Lung (tissue), 12 donors: Measurements from ENCODE around the gene STXBP5. TPM values are rescaled to one million over a fixed set of nuclear protein-coding genes. Genes with fewer than 3 reads are reported as not detected.

ENCODE experiments used
- ATAC-seq: fragments of 200-7000 bp; cut with Tn5 transposase; one replicate; pipeline ENCODE4 v1.9.1; 2020; ENCODE audit warnings: moderate number of reproducible peaks; ENCODE audit not compliant: insufficient read depth, low FRiP score
- DNase-seq, 3 donors: peaks; one replicate each; pipeline ENCODE4 v3.0.0-alpha.2; 2013 to 2017
- H3K27ac ChIP-seq, 2 donors: one replicate each; pipeline ENCODE4 v1.5.1; 2013; ENCODE audit warnings: mild to moderate bottlenecking in 2 of 2, moderate library complexity in 2 of 2, control low read depth in 1 of 2, inconsistent platforms in 1 of 2, low read depth in 1 of 2, low read length in 1 of 2
- H3K27me3 ChIP-seq, 3 donors: one replicate each; pipeline ENCODE4 v1.5.1; 2013; ENCODE audit warnings: low read length in 2 of 3; ENCODE audit not compliant: control insufficient read depth in 3 of 3, insufficient read depth in 3 of 3
- H3K36me3 ChIP-seq, 4 donors: one replicate each; pipeline ENCODE4 v1.5.1; 2013; ENCODE audit warnings: low read length in 4 of 4, mild to moderate bottlenecking in 1 of 4, moderate library complexity in 1 of 4; ENCODE audit not compliant: control insufficient read depth in 4 of 4, insufficient read depth in 4 of 4
- H3K4me1 ChIP-seq, 5 donors: one replicate each; pipeline ENCODE4 v1.5.1; 2013; ENCODE audit warnings: low read length in 5 of 5, mild to moderate bottlenecking in 2 of 5, moderate library complexity in 1 of 5; ENCODE audit not compliant: control insufficient read depth in 5 of 5, insufficient read depth in 5 of 5
- H3K4me3 ChIP-seq: one replicate; pipeline ENCODE4 v1.5.1; 2013; ENCODE audit warnings: mild to moderate bottlenecking, control low read depth, moderate library complexity
- H3K9ac ChIP-seq, 2 donors: one replicate each; pipeline ENCODE4 v1.5.1; 2013; ENCODE audit warnings: low read length in 2 of 2, control low read depth in 1 of 2; ENCODE audit not compliant: insufficient read depth in 1 of 2
- H3K9me3 ChIP-seq, 4 donors: one replicate each; pipeline ENCODE4 v1.5.1; 2013; ENCODE audit warnings: low read length in 3 of 4, mild to moderate bottlenecking in 1 of 4, moderate library complexity in 1 of 4; ENCODE audit not compliant: control insufficient read depth in 4 of 4, insufficient read depth in 3 of 4
- WGBS, 2 donors: extraction: QIAGEN DNeasy Blood & Tissue Kit; methylation state at CpG; one replicate each; pipeline ENCODE4 v1.1.7; 2013; 5-methylcytosine and 5-hydroxymethylcytosine counted together
- polyA plus RNA-seq, 2 donors: library from polyadenylated mRNA; stranded (reverse); fragments of 200-250 nt; gene quantifications; one replicate each; pipeline ENCODE4 v1.2.1, GENCODE V29; 2013
- total RNA-seq, 2 donors: library from RNA; depleted of rRNA in 1 of 2; stranded (reverse); fragments of >200 nt in 1 of 2; gene quantifications; one replicate each; pipeline ENCODE4 v1.2.1, GENCODE V29; 2014 to 2021
- TF ChIP-seq, protein P1 (sequence below): IDR thresholded peaks from 2 replicates; pipeline ENCODE4 v1.5.1; 2012; ENCODE audit warnings: mild to moderate bottlenecking; ENCODE audit errors: control extremely low read depth, extremely low read depth
- donor health status: control.
- donor health status: control.
- donor health status: Bipolar disorder and iron deficiency.
- donor health status: healthy.
- donor health status: DM: yes; HTN: yes; CAD: no.

Gene STXBP5
- total and polyA plus RNA-seq, 4 donors, result 6.2 to 29.0 (median 12.9) TPM

DNA sequence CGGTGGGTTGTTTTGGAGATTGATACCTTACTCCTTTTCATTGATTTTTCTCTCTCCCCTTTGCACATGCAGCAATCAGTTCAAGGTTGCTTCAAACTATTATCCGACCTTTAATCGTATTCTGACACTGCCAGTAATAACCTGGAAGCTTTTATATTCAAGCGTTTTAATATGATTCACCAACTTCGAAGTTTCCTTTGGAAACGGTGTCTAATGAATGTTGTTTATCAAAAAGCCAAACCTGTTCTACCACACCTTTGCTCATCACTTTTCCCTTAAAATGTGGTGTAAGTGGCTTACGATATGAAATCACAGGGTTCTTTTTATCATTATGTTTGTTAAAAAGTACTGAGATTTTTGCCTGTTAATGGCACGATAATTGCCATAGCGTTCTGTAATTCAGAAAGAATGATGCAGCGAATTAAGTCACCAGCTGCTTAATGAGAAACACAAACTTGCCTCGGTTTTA, 660 bp downstream of the STXBP5 start:
- Histone ChIP-seq H3K27ac (peak overlapping the region in 1 of 2 donors; percentile 100), H3K4me1 (peaks cover 1 to 8% (median 3%) of the 10 kb centered on the region in 5 donors), H3K4me3 (peak overlapping the region; percentile 95), H3K9ac (peak overlapping the region; percentile 67 to 83), H3K27me3 (no peaks in the 10 kb centered on the region), H3K36me3 (no peaks in the 10 kb centered on the region), H3K9me3 (no peaks in the 10 kb centered on the region)
- TF ChIP-seq, protein P1, sequence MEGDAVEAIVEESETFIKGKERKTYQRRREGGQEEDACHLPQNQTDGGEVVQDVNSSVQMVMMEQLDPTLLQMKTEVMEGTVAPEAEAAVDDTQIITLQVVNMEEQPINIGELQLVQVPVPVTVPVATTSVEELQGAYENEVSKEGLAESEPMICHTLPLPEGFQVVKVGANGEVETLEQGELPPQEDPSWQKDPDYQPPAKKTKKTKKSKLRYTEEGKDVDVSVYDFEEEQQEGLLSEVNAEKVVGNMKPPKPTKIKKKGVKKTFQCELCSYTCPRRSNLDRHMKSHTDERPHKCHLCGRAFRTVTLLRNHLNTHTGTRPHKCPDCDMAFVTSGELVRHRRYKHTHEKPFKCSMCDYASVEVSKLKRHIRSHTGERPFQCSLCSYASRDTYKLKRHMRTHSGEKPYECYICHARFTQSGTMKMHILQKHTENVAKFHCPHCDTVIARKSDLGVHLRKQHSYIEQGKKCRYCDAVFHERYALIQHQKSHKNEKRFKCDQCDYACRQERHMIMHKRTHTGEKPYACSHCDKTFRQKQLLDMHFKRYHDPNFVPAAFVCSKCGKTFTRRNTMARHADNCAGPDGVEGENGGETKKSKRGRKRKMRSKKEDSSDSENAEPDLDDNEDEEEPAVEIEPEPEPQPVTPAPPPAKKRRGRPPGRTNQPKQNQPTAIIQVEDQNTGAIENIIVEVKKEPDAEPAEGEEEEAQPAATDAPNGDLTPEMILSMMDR, result no peak
- ATAC-seq (no peak), DNase-seq (peak in 1 of 3 donors; percentile 13)
- 5 to 8% methylated on average over 11 of the region's 11 CpGs for WGBS, 2 donors

DNA sequence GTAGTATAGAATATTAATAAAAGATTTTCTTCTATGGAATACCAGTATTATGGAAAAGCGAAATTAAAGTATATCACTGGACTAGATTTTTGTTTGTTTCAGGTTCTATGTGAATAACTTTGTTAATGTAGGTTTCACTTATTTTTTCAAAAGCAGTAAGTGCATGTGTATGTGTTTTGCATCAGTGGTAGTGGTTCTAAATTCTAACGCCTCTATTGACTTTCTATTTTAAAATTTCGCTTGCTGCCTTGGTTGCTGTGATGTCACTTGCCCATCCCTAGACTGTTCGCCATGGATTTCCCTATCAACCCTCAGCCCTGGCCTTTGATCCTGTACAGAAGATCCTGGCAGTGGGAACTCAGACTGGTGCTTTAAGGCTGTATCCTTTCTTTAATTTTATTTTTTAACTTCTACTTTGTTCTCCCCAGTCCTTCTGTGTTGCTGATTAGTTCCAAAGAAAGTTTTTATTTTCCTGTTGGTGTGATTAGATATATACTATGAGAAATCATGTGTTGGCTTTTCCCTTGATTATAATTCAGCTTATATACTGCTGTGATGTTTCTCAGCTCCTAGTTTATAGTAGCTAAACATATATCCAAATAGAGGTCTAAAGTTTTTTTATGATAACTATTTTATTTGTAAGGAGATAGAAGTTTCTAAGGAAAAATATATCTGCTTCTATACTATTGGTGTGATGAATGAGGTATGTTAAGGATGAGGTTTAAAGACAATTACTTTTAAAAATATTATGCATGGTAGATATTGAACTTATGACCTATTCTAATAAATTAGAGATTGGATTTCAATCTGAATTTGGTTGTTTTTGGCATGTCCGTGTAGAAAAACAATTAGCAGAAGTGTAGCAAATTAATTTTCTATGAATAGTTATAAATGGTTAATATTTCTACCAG, 1.7 kb downstream of the STXBP5 start:
- TF ChIP-seq, protein P1, result no peak
- H3K4me3 ChIP-seq, result no peak overlapping the region
- 65 to 70% methylated on average over 5 of the region's 5 CpGs for WGBS, 2 donors
- peak in 1 of 3 donors; percentile 3 for DNase-seq
- H3K9ac ChIP-seq, result no peak overlapping the region
- no peak for ATAC-seq
- H3K4me1 ChIP-seq, result peaks cover 1 to 8% (median 3%) of the 10 kb centered on the region in 5 donors
- H3K36me3 ChIP-seq, result peaks cover 0 to 2% (median 0%) of the 10 kb centered on the region in 4 donors
- H3K27ac ChIP-seq, result no peak overlapping the region
- H3K9me3 ChIP-seq, result no peaks in the 10 kb centered on the region
- no peaks in the 10 kb centered on the region for H3K27me3 ChIP-seq

GRCh38 chr6:147207351-147207750, 3.1 kb downstream of the STXBP5 start:
- no peak overlapping the region for H3K4me3 ChIP-seq
- H3K9ac ChIP-seq, result no peak overlapping the region

More at GRCh38 chr6:147207351-147207750, 3.1 kb downstream of the STXBP5 start:
- 71 to 89% methylated on average over 6 of the region's 6 CpGs for WGBS, 2 donors
- H3K27ac ChIP-seq, result no peak overlapping the region
- peaks cover 1 to 8% (median 3%) of the 10 kb centered on the region in 5 donors for H3K4me1 ChIP-seq
- H3K36me3 ChIP-seq, result peaks cover 0 to 2% (median 0%) of the 10 kb centered on the region in 4 donors
- ATAC-seq (no peak), DNase-seq (no peak)
- no peaks in the 10 kb centered on the region for H3K27me3 ChIP-seq
- TF ChIP-seq, protein P1, result no peak
- no peaks in the 10 kb centered on the region for H3K9me3 ChIP-seq
